Effector memory CD8-positive, alpha-beta T cell (primary cell): ENCODE measurements around the gene MTHFR.

Experiments
- ATAC-seq: fragments of 150-1000 bp; cut with Tn5 transposase; replicated peaks from 2 replicates; pipeline ENCODE4 v1.10.0; 2021; ENCODE audit warnings: mild to moderate bottlenecking, moderate library complexity
- DNase-seq, 3 experiments: peaks; one replicate each; pipeline ENCODE4 v3.0.0; 2021
- H3K27ac Mint-ChIP-seq, 2 donors: one replicate each; pipeline ENCODE4 v1.8.0; 2022; ENCODE audit warnings: mild to moderate bottlenecking in 2 of 2, mixed read lengths in 2 of 2, moderate library complexity in 2 of 2
- H3K27me3 Mint-ChIP-seq, 2 donors: one replicate each; pipeline ENCODE4 v1.8.0; 2022; ENCODE audit warnings: mixed read lengths in 2 of 2
- H3K36me3 Mint-ChIP-seq: one replicate; pipeline ENCODE4 v1.8.0; 2022; ENCODE audit warnings: mild to moderate bottlenecking, moderate library complexity, mixed read lengths; ENCODE audit not compliant: insufficient read depth
- H3K4me1 Mint-ChIP-seq, 2 donors: one replicate each; pipeline ENCODE4 v1.8.0; 2022; ENCODE audit warnings: low read depth in 2 of 2, mixed read lengths in 2 of 2
- H3K4me3 Mint-ChIP-seq, 2 donors: one replicate each; pipeline ENCODE4 v1.8.0; 2022; ENCODE audit warnings: mild to moderate bottlenecking in 2 of 2, mixed read lengths in 2 of 2, moderate library complexity in 2 of 2
- H3K9me3 Mint-ChIP-seq, 2 donors: one replicate each; pipeline ENCODE4 v1.8.0; 2022; ENCODE audit warnings: mixed read lengths in 2 of 2

The MTHFR gene

DNA sequence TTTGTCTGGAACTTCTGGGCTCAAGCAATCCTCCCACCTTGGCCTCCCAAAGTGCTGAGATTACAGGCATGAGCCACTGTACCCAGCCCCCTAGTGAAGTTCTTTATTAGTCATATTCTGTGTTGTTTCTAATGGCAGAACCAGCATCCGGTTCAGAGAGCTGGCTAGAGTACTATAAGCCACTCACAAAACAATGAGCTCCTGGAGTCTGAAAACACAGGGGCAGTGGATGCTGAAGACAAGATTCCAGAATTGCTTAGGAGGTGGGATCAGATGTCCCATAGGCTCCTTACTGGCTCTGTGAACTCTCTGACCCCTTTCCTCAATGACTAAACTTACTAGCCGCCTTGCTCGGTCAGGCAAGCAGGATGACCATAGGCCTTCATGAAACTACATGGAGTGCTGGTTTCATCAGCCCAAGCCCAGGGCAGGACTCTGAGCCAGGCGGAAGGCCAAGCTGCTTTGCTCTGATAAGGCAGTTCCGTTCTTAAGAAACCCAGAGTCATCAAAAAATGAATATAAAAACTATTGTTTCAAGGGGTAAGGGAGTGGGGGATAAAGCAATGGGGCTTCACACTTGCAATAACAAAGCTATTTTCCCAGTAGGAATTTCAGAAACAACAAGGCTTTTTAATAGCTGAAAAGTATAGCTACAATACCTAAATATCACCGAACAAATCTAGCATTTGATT lies 8.1 kb downstream of the MTHFR start:
- Mint-ChIP-seq H3K4me3 (no peak overlapping the region), H3K4me1 (peaks cover 7 to 10% of the 10 kb centered on the region in 2 donors), H3K27me3 (no peaks in the 10 kb centered on the region), H3K36me3 (peaks cover 37% of the 10 kb centered on the region), H3K9me3 (no peaks in the 10 kb centered on the region), H3K27ac (no peak overlapping the region)
- no peak for ATAC-seq
- DNase-seq: no peak

DNA sequence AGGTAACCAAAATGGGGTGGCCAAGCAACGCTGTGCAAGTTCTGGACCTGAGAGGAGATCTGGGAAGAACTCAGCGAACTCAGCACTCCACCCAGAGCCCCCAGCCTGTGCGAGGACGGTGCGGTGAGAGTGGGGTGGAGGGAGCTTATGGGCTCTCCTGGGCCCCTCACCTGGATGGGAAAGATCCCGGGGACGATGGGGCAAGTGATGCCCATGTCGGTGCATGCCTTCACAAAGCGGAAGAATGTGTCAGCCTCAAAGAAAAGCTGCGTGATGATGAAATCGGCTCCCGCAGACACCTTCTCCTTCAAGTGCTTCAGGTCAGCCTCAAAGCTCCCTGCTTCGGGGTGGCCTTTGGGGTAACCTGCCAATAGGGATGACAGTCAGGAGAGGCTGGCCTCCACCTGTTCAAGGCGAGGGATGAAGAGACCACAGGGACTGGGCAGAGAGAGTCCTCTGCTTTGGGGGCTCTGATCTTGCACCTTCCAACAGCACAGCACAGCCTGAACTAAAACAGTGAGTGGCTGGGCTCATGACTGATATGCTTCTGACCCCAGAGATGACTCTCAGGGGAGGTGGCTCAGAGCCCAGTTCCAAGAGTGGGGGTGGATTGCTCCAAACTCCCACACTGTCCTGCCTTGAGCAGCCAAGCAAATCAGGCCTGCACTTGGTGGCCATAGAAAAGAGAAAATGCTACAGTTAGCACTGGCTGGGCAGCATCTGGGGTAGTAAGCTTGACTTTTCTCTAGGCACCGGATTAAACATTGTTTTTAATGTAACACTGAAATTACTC lies 9.5 kb downstream of the MTHFR start:
- Mint-ChIP-seq H3K27ac (no peak overlapping the region), H3K4me3 (no peak overlapping the region), H3K36me3 (peaks cover 39% of the 10 kb centered on the region), H3K9me3 (no peaks in the 10 kb centered on the region), H3K27me3 (no peaks in the 10 kb centered on the region), H3K4me1 (peaks cover 2 to 6% of the 10 kb centered on the region in 2 donors)
- DNase-seq: no peak
- ATAC-seq: no peak

DNA sequence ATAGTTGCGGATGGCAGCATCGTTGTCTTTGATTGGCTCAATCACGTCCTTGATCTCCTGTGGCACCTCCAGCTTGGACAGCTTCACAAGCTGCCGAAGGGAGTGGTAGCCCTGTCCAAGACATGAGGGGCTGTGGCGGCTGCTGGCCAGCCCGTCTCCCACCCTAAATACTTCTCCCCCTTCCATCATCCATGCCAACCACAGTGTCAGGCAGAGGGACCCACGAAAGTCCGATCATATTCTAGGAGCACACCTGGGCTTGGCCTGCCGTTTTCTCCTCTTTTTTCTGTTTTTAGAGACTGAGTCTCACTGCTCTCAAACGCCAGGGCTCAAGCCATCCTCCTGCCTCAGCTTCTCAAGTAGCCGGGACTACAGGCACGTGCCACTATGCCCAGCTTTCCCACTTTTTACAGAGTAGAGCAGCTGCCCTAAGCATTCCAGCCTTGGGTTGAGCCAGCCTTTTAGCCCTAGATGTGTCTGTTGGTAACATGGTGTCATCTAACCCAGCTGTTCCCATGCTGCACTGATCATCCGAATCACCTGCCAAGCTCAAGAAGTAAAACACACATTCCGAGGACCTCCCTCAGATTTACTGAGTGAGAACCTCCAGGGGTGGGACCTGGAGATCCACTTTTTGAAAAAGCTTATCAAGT lies 10.4 kb downstream of the MTHFR start:
- Mint-ChIP-seq H3K36me3 (peaks cover 40% of the 10 kb centered on the region), H3K27me3 (no peaks in the 10 kb centered on the region), H3K4me1 (peaks cover 5 to 6% of the 10 kb centered on the region in 2 donors), H3K9me3 (no peaks in the 10 kb centered on the region), H3K4me3 (no peak overlapping the region), H3K27ac (no peak overlapping the region)
- DNase-seq (no peak), ATAC-seq (no peak)

DNA sequence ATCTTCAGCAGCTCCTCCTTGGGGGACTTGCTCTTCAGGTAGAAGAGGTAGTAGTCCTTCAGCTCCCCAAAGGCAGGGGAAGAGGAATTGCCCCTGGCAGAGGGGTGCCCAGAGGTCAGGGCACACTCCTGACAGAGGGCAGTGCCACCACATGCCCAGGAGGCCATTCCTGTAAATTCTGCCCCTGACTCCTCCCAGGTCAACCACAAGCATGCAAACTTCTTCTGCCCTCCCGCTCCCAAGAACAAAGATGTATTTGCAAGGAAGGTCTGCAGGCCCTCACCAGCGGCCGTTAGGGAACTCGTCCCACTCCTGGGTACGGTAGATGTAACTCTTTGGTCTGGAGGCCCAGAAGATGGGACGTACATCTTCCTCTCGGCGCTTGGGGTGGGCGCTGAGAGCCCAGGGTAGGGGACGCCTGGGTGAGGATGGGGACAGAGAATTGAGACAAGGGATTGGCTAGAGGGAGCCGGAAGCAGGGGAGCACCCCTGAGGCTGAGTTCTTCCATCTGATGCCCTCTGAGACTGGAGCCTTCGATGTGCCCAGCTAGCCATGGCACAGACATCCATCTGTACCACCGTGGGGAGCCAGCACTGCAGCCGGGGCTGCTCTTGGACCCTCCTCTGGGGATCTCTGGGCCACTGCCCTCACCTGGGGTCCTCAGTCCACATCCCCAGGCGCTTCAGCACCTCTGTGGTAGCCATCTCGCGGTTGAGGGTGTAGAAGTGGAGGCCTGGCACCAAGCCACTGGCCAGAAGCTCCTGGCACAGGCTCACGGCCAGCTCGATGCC lies 11.1 kb downstream of the MTHFR start:
- H3K27me3 Mint-ChIP-seq: no peaks in the 10 kb centered on the region
- H3K4me1 Mint-ChIP-seq: peaks cover 5 to 6% of the 10 kb centered on the region in 2 donors
- no peaks in the 10 kb centered on the region for H3K9me3 Mint-ChIP-seq
- H3K36me3 Mint-ChIP-seq: peaks cover 34% of the 10 kb centered on the region
- DNase-seq (no peak), ATAC-seq (no peak)
- H3K27ac Mint-ChIP-seq: no peak overlapping the region
- no peak overlapping the region for H3K4me3 Mint-ChIP-seq

DNA sequence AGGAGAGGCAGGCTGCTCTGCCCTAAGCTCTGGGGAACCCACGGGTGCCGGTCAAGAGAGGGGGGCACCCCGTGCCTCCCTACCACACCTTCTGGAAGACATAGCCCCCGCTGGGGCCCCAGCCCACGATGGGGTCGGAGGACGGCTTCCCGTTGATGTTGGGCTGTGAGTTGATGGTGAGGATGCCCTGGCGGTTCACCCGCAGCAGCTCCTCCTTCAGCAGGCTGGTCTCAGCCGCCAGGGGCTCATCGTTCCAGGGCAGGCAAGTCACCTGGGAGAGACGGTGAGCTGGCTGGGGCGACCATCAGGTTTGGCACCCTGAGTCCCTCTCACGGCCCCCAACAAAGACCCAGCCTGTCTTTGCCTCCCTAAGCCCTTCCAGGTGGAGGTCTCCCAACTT lies 11.9 kb downstream of the MTHFR start:
- Mint-ChIP-seq H3K4me1 (peaks cover 5 to 6% of the 10 kb centered on the region in 2 donors), H3K4me3 (no peak overlapping the region)
- ATAC-seq: no peak

DNA sequence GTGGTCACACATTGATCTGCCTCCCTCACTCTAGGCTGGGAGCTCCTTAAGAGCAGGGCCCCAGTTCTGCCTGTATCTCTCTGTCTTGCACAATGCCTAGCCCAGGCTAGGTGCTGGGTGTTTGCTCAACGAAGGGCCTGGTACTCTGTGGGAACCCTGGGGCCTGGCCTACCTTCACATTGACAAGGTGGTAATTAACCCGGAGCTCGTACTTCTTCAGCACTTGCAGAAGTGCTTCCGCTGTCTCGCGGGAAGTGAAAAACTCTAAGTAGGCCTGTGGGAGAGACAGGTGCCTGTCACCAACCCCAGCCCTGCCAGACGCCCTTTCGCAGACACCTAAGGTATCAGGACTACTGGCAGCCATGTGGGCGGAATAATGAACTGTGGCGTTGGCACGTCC lies 13.7 kb downstream of the MTHFR start:
- H3K27ac Mint-ChIP-seq: peak overlapping the region in 1 of 2 donors; percentile 44
- no peak for DNase-seq
- no peaks in the 10 kb centered on the region for H3K27me3 Mint-ChIP-seq

More for the DNA sequence above, 11.9 kb downstream of the MTHFR start:
- no peak overlapping the region for H3K27ac Mint-ChIP-seq
- no peaks in the 10 kb centered on the region for H3K27me3 Mint-ChIP-seq
- no peaks in the 10 kb centered on the region for H3K9me3 Mint-ChIP-seq
- H3K36me3 Mint-ChIP-seq: peaks cover 26% of the 10 kb centered on the region
- DNase-seq: no peak

DNA sequence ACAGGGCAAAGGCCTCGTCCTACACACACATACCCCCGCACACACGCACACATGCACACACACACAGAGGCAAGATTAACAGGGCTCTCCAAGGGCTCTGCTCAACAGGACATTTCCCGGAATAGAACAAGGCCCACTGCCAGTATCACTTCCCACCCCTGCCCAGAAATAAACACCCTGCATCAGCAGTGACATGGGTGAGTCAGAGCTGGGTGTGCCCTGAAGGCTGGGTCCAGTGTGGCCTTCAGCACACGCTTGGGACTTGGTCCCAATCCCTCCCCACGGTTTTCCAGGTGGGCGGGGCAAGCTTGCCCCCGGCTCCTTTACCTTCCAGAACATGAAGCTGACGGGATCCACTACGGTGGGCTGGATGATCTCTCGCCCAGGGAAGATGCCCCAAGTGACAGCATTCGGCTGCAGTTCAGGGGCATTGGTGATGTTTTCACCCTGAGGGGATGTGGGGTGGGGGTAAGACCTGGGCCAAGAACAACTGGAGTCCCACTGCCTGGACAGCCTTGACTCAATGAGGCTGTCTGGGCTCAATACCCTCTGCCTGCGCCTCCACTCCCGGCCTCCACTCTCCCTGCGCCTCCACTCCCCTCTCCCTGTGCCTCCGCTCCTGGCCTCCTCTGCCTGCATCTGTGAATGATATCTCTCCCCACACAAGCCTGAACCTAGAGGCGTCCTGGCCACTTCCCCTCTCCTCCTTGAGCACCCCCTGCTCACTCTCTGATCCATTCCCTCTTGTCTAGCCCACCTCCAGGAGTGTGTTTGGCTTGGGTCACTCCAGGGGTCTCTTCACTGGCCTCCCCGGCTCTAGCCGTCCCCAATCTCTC lies 14.7 kb downstream of the MTHFR start:
- peak overlapping the region; percentile 29 to 56 for H3K27ac Mint-ChIP-seq
- no peak for ATAC-seq

More for the DNA sequence above, 13.7 kb downstream of the MTHFR start:
- H3K4me1 Mint-ChIP-seq: peaks cover 5 to 6% of the 10 kb centered on the region in 2 donors
- H3K4me3 Mint-ChIP-seq: no peak overlapping the region
- ATAC-seq: no peak
- no peaks in the 10 kb centered on the region for H3K9me3 Mint-ChIP-seq
- H3K36me3 Mint-ChIP-seq: peaks cover 24% of the 10 kb centered on the region

DNA sequence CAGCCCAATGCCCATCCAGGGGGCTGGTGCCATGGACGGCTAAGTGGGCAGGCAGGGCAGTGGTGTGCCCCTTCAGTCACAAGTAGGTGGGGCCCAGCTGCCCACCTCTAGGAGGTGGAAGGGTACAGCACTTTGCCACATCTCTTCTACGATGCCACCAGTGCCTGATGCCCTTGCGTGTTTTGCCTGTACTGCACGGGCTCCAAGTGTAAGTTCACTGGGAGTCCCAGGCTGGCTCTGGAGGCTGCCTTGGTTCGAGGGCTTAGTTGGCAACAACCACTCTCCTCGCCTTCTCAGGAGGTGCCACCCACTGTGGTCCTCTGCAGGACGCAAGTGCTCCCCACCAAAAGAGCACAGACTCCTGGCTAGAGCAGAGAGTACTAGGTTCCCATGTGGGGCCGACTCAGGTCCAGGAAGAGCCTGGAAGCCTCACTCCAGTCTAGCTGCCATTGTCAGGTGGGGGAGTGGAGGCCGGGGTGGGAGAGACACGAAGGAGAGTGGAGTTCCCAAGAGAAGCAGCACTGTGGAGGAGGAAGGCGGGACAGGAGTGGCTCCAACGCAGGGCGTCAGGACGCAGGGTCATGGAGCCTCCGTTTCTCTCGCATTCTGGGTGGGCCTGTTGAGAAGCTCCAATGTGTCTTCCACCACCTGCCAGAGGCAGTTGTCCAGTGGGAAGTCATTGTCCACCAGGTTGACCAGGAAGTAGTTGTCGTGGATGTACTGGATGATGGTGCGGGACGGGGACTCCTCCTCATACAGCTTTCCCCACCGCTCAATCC lies 15.5 kb downstream of the MTHFR start:
- H3K27me3 Mint-ChIP-seq: no peaks in the 10 kb centered on the region
- DNase-seq (no peak), ATAC-seq (no peak)
- peaks cover 16% of the 10 kb centered on the region for H3K36me3 Mint-ChIP-seq
- no peaks in the 10 kb centered on the region for H3K9me3 Mint-ChIP-seq
- H3K4me1 Mint-ChIP-seq: peaks cover 6 to 7% of the 10 kb centered on the region in 2 donors
- H3K4me3 Mint-ChIP-seq: no peak overlapping the region
- peak overlapping the region in 1 of 2 donors; percentile 29 for H3K27ac Mint-ChIP-seq

More for the DNA sequence above, 14.7 kb downstream of the MTHFR start:
- Mint-ChIP-seq H3K36me3 (peaks cover 24% of the 10 kb centered on the region), H3K4me3 (no peak overlapping the region), H3K27me3 (no peaks in the 10 kb centered on the region), H3K9me3 (no peaks in the 10 kb centered on the region), H3K4me1 (peaks cover 5 to 6% of the 10 kb centered on the region in 2 donors)
- no peak for DNase-seq

DNA sequence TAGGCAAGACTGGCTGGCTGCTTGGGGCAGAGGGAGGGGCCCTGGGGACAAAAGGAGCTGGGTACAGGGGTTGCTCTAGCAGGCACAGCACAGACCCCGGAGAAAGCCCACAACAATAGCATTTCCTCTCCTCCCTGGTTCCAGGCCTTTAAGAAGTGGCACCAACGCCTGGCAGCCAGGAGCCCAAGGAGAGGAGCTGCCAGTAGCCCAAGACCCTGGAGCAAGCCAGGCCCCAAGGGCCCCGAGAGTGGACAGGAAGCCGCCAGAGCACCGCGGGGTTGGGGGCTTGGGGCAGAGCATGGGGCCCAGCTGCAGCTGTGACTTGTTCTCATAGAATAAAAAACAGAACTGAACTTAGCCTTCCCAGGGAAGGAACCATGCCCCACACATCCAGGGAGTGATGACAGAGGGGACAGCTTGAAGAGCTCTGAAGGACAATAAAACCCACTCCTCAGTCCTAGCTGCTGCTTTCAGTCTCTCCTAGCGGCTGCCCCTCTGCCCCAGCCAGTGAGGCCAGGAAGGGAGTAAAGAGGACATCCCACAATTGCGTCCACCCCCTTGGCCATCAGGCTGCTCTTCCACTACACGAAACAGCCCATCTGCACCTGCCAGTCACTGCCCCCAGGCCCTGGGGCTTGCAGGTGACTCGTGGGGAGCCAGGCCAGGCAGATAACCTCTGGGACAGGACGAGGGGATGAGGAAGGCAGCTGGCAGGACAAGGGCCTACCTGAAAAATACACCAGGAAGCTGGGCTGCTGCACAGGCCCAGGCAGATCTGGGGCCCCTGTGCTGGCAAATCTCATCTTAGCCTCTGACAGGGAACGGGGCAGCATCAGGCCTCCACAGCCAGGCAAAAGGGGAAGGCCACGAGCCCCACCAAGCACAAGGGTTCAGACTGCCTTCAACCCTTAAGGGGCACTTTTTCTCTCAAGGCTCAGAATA lies 16.4 kb downstream of the MTHFR start:
- DNase-seq (no peak), ATAC-seq (no peak)
- Mint-ChIP-seq H3K9me3 (no peaks in the 10 kb centered on the region), H3K27ac (peak overlapping the region in 1 of 2 donors; percentile 57), H3K27me3 (no peaks in the 10 kb centered on the region), H3K4me3 (no peak overlapping the region), H3K36me3 (peaks cover 15% of the 10 kb centered on the region), H3K4me1 (peaks cover 6 to 10% of the 10 kb centered on the region in 2 donors)

DNA sequence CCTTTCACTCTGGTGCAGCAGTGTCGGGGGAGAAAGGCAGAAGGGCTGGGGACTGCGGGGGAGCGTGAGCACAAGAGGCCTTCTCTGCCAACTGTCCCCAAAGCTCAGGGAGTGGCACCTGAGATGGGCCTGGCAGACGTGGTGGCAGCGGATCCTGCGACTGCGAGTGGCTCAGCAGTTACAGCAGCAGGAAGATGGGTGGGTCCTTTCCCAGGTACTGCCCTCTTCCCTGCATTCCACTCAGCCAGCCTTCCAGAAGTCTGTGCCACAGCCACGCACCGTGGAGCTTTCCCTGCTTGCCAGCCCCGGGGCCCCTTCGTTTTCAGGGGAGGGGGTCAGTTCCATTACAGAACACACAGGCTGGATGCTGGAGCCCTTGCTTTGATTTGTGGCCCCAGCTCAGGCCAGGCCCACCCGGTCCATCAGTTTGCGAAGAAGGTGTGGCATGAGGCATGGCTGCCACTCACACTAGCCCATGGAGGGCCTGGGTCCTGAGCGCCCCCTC lies 17.2 kb downstream of the MTHFR start:
- Mint-ChIP-seq H3K27ac (no peak overlapping the region), H3K4me3 (no peak overlapping the region), H3K4me1 (peaks cover 6 to 10% of the 10 kb centered on the region in 2 donors), H3K9me3 (no peaks in the 10 kb centered on the region), H3K27me3 (no peaks in the 10 kb centered on the region), H3K36me3 (peaks cover 12% of the 10 kb centered on the region)
- no peak for DNase-seq
- no peak for ATAC-seq

DNA sequence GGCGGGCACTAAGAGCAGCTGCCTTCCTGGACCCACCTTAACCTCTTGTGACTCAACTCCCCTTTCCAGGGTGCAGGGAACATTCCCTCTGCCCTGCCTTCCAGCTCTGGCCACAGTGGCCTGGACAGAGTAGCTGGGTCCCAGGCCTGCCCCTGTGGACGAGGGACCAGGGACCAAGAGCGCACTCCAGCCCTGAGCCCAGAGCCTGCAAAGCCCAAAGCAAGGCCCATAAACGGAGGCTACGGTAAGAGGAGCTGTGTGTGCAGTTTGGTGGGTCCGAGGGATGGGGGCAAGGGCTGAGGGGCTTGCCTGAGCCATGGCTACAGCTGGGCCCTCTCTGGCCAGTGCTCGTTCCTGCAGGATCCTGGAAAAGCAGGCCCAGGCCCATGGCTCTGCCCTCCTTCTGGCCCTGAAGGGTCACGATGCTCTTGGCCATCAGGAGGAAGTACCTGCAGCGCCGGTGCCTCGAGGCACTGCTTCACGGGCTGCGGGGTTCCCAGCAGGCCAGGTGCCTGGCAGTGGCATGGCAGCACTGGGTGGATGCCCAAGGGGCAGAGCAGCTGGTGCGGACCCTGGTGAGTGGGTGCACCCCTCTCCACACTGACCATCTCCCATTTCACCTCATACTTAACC lies 17.8 kb downstream of the MTHFR start:
- ATAC-seq (no peak), DNase-seq (no peak)
- Mint-ChIP-seq H3K36me3 (peaks cover 9% of the 10 kb centered on the region), H3K27ac (peak overlapping the region in 1 of 2 donors; percentile 60), H3K4me3 (no peak overlapping the region), H3K27me3 (no peaks in the 10 kb centered on the region), H3K9me3 (no peaks in the 10 kb centered on the region), H3K4me1 (peaks cover 6 to 10% of the 10 kb centered on the region in 2 donors)
